Measurements from ENCODE around the gene POLDIP2. TPM values are rescaled to one million over a fixed set of nuclear protein-coding genes. Genes with fewer than 3 reads are reported as not detected.

POLDIP2 gene
- total and polyA plus RNA-seq, 2 of the 13 experiments (the other 11 are each of a cell fraction or from before 2014, with no cell fraction given), result 85.9 to 114 TPM

DNA sequence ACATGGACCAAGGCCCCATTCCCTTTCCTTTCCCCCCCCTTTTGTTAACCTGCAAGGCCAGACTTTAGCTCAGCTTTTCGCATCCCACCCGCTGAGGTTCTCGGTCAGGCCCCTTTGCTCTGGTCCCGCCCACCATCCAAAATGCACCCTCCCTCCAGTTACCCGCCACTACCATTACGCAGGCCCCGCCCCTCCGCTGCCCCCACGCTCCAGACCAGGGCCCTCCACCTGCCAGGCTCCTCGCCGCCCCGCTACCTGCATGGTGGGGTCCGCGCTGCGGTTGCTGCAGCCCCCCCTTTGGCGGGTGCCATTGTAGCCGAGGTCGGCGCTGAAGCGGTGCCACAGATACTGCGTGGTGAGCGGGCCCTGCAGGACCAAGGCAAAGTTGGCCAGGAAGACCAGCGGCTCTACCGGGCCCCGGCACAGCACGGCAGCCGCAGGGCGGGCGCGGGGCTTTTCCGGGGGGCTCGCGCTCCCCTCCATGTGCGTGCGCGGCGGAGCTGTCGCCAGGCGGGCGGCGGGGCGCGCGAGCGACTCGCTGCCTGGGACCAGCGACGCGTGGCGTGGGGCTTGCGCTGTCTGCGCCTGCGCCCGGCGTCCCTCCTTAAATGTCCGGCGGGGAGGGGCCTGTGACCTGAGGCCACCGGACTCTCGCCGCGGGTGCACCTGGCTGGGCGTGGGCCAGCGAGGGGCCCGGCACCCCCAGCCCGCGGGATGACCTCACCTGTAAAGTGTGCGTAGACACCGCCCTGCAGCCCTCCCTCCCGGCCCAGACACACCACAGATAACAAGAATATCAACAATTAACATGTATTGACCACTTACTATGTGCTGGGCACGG is 48.5 kb upstream of the POLDIP2 start, which contains the start of gene SLC46A1 (continued):
- TF ChIP-seq, protein P1, sequence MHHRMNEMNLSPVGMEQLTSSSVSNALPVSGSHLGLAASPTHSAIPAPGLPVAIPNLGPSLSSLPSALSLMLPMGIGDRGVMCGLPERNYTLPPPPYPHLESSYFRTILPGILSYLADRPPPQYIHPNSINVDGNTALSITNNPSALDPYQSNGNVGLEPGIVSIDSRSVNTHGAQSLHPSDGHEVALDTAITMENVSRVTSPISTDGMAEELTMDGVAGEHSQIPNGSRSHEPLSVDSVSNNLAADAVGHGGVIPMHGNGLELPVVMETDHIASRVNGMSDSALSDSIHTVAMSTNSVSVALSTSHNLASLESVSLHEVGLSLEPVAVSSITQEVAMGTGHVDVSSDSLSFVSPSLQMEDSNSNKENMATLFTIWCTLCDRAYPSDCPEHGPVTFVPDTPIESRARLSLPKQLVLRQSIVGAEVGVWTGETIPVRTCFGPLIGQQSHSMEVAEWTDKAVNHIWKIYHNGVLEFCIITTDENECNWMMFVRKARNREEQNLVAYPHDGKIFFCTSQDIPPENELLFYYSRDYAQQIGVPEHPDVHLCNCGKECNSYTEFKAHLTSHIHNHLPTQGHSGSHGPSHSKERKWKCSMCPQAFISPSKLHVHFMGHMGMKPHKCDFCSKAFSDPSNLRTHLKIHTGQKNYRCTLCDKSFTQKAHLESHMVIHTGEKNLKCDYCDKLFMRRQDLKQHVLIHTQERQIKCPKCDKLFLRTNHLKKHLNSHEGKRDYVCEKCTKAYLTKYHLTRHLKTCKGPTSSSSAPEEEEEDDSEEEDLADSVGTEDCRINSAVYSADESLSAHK (CRISPR knock-in tag; IDR thresholded peaks at IDR 0.05; ENCODE audit: borderline replicate concordance), result no peak
- TF ChIP-seq ZNF234 (CRISPR knock-in tag; conservative IDR thresholded peaks at IDR 0.05) (no peak), SRSF4 (IDR thresholded peaks at IDR 0.05; ENCODE audit: low read depth, low read length, poor library complexity, severe bottlenecking) (no peak), NFE2 (CRISPR knock-in tag; IDR thresholded peaks at IDR 0.05) (no peak), CC2D1A (CRISPR knock-in tag; IDR thresholded peaks at IDR 0.05) (no peak), CBX2 (IDR thresholded peaks at IDR 0.05; ENCODE audit: low read depth, low read length) (no peak), CBX2 (CRISPR knock-in tag; IDR thresholded peaks at IDR 0.05; ENCODE audit: low read depth) (no peak), MAFG (CRISPR knock-in tag; IDR thresholded peaks at IDR 0.05) (no peak), ZBTB7B (CRISPR knock-in tag; IDR thresholded peaks at IDR 0.05) (0 out of 2 replicates have a peak, but pooled peaks have one; percentile 17), ZNF792 (CRISPR knock-in tag; IDR thresholded peaks at IDR 0.05) (no peak), ZNF317 (CRISPR knock-in tag; IDR thresholded peaks at IDR 0.05) (no peak), NCOA5 (CRISPR knock-in tag; IDR thresholded peaks at IDR 0.05) (no peak), ZNF598 (CRISPR knock-in tag; IDR thresholded peaks at IDR 0.05; ENCODE audit: borderline replicate concordance) (no peak), KAT2B (IDR thresholded peaks at IDR 0.05; ENCODE audit: borderline replicate concordance, low read depth, low read length) (no peak), ZFP1 (CRISPR knock-in tag; IDR thresholded peaks at IDR 0.05) (no peak), SRY (CRISPR knock-in tag; IDR thresholded peaks at IDR 0.05) (no peak; the same call in 1 of the 2 replicates)
- TF ChIP-seq, protein P2, sequence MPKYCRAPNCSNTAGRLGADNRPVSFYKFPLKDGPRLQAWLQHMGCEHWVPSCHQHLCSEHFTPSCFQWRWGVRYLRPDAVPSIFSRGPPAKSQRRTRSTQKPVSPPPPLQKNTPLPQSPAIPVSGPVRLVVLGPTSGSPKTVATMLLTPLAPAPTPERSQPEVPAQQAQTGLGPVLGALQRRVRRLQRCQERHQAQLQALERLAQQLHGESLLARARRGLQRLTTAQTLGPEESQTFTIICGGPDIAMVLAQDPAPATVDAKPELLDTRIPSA (CRISPR knock-in tag; IDR thresholded peaks at IDR 0.05; ENCODE audit: borderline replicate concordance), result no peak
- TF ChIP-seq, protein P3, sequence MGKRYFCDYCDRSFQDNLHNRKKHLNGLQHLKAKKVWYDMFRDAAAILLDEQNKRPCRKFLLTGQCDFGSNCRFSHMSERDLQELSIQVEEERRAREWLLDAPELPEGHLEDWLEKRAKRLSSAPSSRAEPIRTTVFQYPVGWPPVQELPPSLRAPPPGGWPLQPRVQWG (CRISPR knock-in tag; IDR thresholded peaks at IDR 0.05; ENCODE audit: borderline replicate concordance, low read depth), result no peak
- TF ChIP-seq, protein P4, sequence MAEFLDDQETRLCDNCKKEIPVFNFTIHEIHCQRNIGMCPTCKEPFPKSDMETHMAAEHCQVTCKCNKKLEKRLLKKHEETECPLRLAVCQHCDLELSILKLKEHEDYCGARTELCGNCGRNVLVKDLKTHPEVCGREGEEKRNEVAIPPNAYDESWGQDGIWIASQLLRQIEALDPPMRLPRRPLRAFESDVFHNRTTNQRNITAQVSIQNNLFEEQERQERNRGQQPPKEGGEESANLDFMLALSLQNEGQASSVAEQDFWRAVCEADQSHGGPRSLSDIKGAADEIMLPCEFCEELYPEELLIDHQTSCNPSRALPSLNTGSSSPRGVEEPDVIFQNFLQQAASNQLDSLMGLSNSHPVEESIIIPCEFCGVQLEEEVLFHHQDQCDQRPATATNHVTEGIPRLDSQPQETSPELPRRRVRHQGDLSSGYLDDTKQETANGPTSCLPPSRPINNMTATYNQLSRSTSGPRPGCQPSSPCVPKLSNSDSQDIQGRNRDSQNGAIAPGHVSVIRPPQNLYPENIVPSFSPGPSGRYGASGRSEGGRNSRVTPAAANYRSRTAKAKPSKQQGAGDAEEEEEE (CRISPR knock-in tag; IDR thresholded peaks at IDR 0.05; ENCODE audit: borderline replicate concordance), result no peak
- TF ChIP-seq, protein P5, sequence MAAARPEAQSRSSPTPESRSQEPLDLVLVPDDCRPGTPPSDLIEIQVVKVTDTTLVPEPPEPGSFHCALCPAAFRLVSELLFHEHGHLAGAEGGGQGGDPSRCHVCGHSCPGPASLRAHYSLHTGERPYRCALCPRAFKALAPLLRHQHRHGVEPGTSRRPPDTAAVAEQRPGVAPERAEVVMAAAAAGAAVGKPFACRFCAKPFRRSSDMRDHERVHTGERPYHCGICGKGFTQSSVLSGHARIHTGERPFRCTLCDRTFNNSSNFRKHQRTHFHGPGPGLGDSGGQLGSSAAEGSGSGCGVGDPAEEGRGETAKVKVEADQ (CRISPR knock-in tag; IDR thresholded peaks at IDR 0.05; ENCODE audit: borderline replicate concordance), result peak; percentile 88
- TF ChIP-seq, protein P6, sequence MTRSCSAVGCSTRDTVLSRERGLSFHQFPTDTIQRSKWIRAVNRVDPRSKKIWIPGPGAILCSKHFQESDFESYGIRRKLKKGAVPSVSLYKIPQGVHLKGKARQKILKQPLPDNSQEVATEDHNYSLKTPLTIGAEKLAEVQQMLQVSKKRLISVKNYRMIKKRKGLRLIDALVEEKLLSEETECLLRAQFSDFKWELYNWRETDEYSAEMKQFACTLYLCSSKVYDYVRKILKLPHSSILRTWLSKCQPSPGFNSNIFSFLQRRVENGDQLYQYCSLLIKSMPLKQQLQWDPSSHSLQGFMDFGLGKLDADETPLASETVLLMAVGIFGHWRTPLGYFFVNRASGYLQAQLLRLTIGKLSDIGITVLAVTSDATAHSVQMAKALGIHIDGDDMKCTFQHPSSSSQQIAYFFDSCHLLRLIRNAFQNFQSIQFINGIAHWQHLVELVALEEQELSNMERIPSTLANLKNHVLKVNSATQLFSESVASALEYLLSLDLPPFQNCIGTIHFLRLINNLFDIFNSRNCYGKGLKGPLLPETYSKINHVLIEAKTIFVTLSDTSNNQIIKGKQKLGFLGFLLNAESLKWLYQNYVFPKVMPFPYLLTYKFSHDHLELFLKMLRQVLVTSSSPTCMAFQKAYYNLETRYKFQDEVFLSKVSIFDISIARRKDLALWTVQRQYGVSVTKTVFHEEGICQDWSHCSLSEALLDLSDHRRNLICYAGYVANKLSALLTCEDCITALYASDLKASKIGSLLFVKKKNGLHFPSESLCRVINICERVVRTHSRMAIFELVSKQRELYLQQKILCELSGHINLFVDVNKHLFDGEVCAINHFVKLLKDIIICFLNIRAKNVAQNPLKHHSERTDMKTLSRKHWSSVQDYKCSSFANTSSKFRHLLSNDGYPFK (CRISPR knock-in tag; IDR thresholded peaks at IDR 0.05; ENCODE audit: borderline replicate concordance), result no peak
